ENCODE results near the gene APP.

APP gene

GRCh38 chr21:25871566-25871965 lies 299.0 kb downstream of the APP start:
- no peak overlapping the region for H3K27ac ChIP-seq (ENCODE audit: extremely low read depth, low read depth, low read length)
- no peak overlapping the region for H3K4me3 ChIP-seq (ENCODE audit: low read depth, low read length)
- no peaks in the 10 kb centered on the region; a peak in 1 of 3 replicates for H3K36me3 ChIP-seq (ENCODE audit: control insufficient read depth in 2 of 2, insufficient read depth in 1 of 2, low read length in 2 of 2)
- POLR2A ChIA-PET: no interaction called here
- TF ChIP-seq ZNF624 (tag by site-specific recombination; IDR thresholded peaks at IDR 0.05) (no peak), ZNF555 (tag by site-specific recombination; conservative IDR thresholded peaks at IDR 0.05) (no peak), ZNF362 (tag by site-specific recombination; IDR thresholded peaks at IDR 0.05) (no peak)
- no peaks in the 10 kb centered on the region for H3K4me1 ChIP-seq (ENCODE audit: control insufficient read depth, insufficient read depth, low read length)
- H3K9me3 ChIP-seq (ENCODE audit: control insufficient read depth, insufficient read depth, low read depth, low read length): no peaks in the 10 kb centered on the region
- CTCF ChIA-PET: interaction anchor here (0.6 to 1.9 kb wide), 12 partner anchors 10 to 278 kb away, joined by 3 to 7 read pairs (median 4); no protein-coding TSS in a partner anchor

- no peak for TF ChIP-seq ZNF514 (tag by site-specific recombination; IDR thresholded peaks at IDR 0.05)
- ChIA-PET POLR2A (no interaction called here), CTCF (interaction anchor here (0.5 kb wide), 1 partner anchor 423 kb away, joined by 3 read pairs; no protein-coding TSS in a partner anchor)
- Histone ChIP-seq H3K4me3 (ENCODE audit: low read depth, low read length) (no peak overlapping the region), H3K9me3 (ENCODE audit: control insufficient read depth, insufficient read depth, low read depth, low read length) (no peaks in the 10 kb centered on the region), H3K36me3 (ENCODE audit: control insufficient read depth in 2 of 2, insufficient read depth in 1 of 2, low read length in 2 of 2) (no peaks in the 10 kb centered on the region; a peak in 1 of 3 replicates), H3K4me1 (ENCODE audit: control insufficient read depth, insufficient read depth, low read length) (no peaks in the 10 kb centered on the region), H3K27ac (ENCODE audit: extremely low read depth, low read depth, low read length) (no peak overlapping the region)
Observed at GRCh38 chr21:25870084-25870483, 300.5 kb downstream of the APP start.

DNA sequence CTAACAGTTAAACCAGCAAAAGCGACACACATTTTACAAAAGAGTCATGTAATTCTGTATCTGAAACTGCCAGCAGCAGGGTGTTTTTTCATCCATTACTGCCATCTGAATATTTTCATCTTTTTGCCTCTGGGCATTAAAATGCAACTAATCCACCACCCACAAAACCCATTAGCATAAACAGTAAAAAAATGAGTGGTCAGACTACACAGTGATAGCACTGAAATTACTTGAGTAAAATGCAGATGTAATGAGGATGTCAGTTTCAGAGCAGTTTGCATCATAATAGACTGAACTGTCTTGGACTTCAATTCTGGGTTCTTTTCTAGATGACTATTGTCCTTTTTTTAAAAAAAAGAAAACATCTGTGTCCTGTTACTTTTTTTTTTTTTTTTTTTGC lies 303.5 kb downstream of the APP start:
- H3K4me3 ChIP-seq (ENCODE audit: low read depth, low read length): no peak overlapping the region
- ChIA-PET CTCF (no interaction called here), POLR2A (no interaction called here)
- H3K27ac ChIP-seq (ENCODE audit: extremely low read depth, low read depth, low read length): no peak overlapping the region
- TF ChIP-seq KLF1 (tag by site-specific recombination; IDR thresholded peaks at IDR 0.05) (no peak), ZNF654 (tag by site-specific recombination; IDR thresholded peaks at IDR 0.05; ENCODE audit: low read depth) (no peak), ZBTB10 (tag by site-specific recombination; IDR thresholded peaks at IDR 0.05) (no peak), ZNF510 (tag by site-specific recombination; IDR thresholded peaks at IDR 0.05; ENCODE audit: insufficient replicate concordance) (no peak)
- H3K4me1 ChIP-seq (ENCODE audit: control insufficient read depth, insufficient read depth, low read length): no peaks in the 10 kb centered on the region
- no peaks in the 10 kb centered on the region for H3K9me3 ChIP-seq (ENCODE audit: control insufficient read depth, insufficient read depth, low read depth, low read length)
- H3K36me3 ChIP-seq (ENCODE audit: control insufficient read depth in 2 of 2, insufficient read depth in 1 of 2, low read length in 2 of 2): no peaks in the 10 kb centered on the region

- Histone ChIP-seq H3K4me3 (ENCODE audit: low read depth, low read length) (no peak overlapping the region), H3K27ac (ENCODE audit: extremely low read depth, low read depth, low read length) (no peak overlapping the region), H3K36me3 (ENCODE audit: control insufficient read depth in 2 of 2, insufficient read depth in 1 of 2, low read length in 2 of 2) (no peaks in the 10 kb centered on the region), H3K9me3 (ENCODE audit: control insufficient read depth, insufficient read depth, low read depth, low read length) (no peaks in the 10 kb centered on the region), H3K4me1 (ENCODE audit: control insufficient read depth, insufficient read depth, low read length) (no peaks in the 10 kb centered on the region)
- ChIA-PET POLR2A (no interaction called here), CTCF (interaction anchor here (0.9 to 1.8 kb wide), 2 partner anchors 17 to 33 kb away, joined by 4 to 5 read pairs; no protein-coding TSS in a partner anchor)
- TF ChIP-seq ZNF624 (tag by site-specific recombination; IDR thresholded peaks at IDR 0.05) (no peak), TCF7L2 (IDR thresholded peaks at IDR 0.05; ENCODE audit: borderline replicate concordance, low read depth, low read length) (no peak), ZNF747 (tag by site-specific recombination; IDR thresholded peaks at IDR 0.05) (no peak)
Observed at GRCh38 chr21:25863747-25864146, 306.8 kb downstream of the APP start.

DNA sequence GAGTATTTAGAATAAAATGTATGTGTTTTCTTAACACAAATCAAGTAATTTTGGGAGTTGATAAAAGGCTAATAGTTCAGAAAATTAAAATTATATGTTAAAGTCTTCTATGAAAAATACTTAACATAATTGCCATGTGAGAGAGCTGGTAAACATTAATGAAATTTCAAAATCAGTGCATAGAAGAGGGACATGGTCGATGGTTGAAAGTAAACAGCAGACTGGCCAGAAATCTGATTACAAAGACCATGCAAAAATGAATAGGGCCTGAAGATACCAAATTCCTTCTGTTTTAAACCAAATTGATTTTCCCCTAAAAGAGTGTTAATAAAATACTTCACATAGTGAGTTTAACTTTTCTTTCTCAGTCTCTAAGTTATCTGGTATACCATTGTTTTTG lies 307.5 kb downstream of the APP start:
- no peaks in the 10 kb centered on the region for H3K9me3 ChIP-seq (ENCODE audit: control insufficient read depth, insufficient read depth, low read depth, low read length)
- no peaks in the 10 kb centered on the region for H3K36me3 ChIP-seq (ENCODE audit: control insufficient read depth in 2 of 2, insufficient read depth in 1 of 2, low read length in 2 of 2)
- no peak overlapping the region for H3K27ac ChIP-seq (ENCODE audit: extremely low read depth, low read depth, low read length)
- ChIA-PET CTCF (interaction anchor here (0.8 to 1.8 kb wide), 5 partner anchors 11 to 72 kb away, joined by 3 to 7 read pairs (median 5); no protein-coding TSS in a partner anchor), POLR2A (no interaction called here)
- no peaks in the 10 kb centered on the region for H3K4me1 ChIP-seq (ENCODE audit: control insufficient read depth, insufficient read depth, low read length)
- no peak overlapping the region for H3K4me3 ChIP-seq (ENCODE audit: low read depth, low read length)
- TF ChIP-seq ZNF548 (tag by site-specific recombination; IDR thresholded peaks at IDR 0.05) (no peak), ZNF335 (tag by site-specific recombination; conservative IDR thresholded peaks at IDR 0.05) (no peak), ZNF302 (tag by site-specific recombination; IDR thresholded peaks at IDR 0.05; ENCODE audit: low read depth) (no peak), ZBTB10 (tag by site-specific recombination; IDR thresholded peaks at IDR 0.05) (no peak), ZNF398 (tag by site-specific recombination; IDR thresholded peaks at IDR 0.05) (no peak), ZNF16 (tag by site-specific recombination; IDR thresholded peaks at IDR 0.05; ENCODE audit: low read depth) (no peak), ZNF660 (tag by site-specific recombination; IDR thresholded peaks at IDR 0.05) (no peak)

Measured in HEK293 (cell line).